ENCODE measurements around the gene ZBTB37.
"Not testable (repeated sequence)": the region's sequence is repeated elsewhere in the genome, so short reads cannot be mapped to it uniquely, and the experiment has no call there.

The ZBTB37 gene

GRCh38 chr1:173868266-173869020 lies at the start of gene ZBTB37:
ZBTB37 (plus strand) TSS chr1:173868380; CDS start chr1:173870226, 1,846 bp downstream.
- DNase-seq: peak; percentile 87

GRCh38 chr1:173818459-173818858 lies 49.7 kb upstream of the ZBTB37 start:
- no peak for DNase-seq

- DNase-seq: no peak
These were observed 46.5 kb upstream of the ZBTB37 start for GRCh38 chr1:173821680-173822079.

DNA sequence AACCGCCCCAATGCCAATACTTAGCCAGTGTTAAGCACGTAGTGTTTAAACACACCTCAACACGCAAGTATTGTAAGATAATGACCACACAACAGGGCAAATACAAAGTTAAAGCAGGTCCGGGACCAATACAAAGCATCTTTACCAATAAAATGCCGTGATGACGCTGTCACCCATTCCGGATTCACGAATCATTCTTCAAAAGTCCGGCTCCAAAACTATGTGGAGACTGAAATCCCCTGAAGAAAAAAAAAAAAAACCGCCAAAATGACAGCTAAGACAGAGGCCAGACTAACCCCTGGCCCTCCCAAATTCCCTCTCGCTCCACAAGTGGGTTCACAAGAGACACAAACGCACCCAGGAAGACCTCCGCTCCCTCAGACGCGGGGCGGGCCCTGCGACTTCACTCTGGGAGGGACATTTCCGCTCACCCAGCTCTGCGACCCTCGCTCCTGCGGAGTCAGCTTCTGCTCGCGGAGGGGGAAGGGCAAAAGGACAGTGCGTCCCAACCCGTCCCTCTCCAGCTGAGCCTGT lies 44.3 kb upstream of the ZBTB37 start:
- DNase-seq: no peak

DNA sequence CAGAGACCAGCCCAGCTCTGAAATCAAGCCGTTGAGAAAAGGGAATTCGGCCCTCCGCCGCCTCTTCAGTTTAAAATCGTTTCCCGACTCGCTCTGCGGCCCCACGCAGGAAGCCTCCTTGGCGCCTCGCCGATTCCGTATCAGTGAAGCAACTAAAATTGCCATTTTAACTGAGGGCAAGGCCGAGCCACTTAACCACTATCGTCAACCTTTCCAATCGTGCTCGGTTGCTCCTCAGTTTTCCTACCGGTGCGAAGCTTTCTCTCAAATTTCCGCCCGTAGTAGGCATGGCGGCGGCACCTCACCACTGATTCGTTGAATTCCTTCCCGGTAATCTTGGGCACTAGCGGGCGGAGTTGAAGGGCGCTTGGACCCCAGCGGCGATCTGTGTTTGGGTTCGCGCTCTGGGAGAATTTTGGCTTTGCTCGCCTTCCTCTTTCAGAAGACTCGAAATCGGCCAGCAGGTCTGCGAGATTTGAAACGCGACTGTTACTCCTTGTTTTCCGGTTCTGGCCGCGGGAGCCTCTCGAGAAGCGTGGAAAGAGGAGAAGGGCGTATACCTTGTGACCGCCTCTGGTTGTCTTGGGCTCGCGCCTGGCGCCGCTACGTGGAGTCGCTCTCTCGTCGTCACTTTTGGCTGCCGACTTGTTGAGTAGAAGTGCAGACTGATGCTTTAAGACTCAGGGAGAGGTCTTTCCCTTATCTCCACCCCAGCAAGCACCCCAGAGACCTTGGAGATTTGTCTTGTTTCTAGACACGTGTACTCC lies 43.7 kb upstream of the ZBTB37 start, which contains the start of the genes CENPL and DARS2:
CENPL (minus strand) TSS at position 569 of the 767 bp plus-strand sequence. CDS start 13,584 bp downstream, outside the sequence.
DARS2 (plus strand) TSS at position 359 of the 767 bp plus-strand sequence. CDS start 557 bp downstream, outside the sequence.
- DNase-seq: peak; percentile 95

GRCh38 chr1:173827611-173828010 lies 40.6 kb upstream of the ZBTB37 start:
- no peak for DNase-seq

DNA sequence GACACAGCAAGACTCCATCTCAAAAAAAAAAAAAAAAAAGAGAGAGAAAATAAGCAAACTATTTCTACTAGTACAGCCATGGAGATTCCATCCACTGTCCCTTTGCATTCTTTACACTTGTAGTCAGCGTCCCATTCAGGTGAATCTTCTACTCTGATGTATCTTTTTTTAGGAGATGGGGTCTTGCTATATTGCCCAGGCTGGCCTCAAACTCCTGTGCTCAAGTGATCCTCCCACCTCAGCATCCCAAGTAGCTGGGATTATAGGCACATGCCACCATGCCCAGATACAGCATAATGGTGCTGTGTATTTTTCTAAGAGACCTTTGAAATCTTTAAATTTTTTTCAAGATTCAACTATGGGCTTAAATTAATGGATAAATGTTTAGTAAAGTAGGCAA lies 35.4 kb upstream of the ZBTB37 start:
- no peak for DNase-seq

DNA sequence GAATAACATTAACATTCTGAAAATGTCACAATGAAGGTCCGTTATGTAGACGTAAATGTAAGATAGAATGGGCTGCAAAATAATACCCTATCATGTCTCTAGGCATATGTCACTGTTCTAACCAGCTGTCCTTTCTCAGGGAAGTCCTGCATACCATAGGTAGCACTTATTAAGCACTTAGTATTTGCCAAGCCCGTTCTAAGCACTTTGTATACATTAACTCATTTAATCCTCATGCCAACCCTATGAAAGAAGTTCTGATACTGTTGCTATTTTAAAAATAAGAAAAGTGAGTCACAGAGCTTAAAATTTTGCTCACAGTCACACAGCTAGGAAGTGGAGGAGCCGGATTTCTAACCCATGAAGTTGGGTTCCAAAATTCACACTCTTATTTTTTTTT lies 16.1 kb upstream of the ZBTB37 start:
- DNase-seq: no peak

- no peak for DNase-seq
These were observed 15.1 kb upstream of the ZBTB37 start for GRCh38 chr1:173853074-173853473.

DNA sequence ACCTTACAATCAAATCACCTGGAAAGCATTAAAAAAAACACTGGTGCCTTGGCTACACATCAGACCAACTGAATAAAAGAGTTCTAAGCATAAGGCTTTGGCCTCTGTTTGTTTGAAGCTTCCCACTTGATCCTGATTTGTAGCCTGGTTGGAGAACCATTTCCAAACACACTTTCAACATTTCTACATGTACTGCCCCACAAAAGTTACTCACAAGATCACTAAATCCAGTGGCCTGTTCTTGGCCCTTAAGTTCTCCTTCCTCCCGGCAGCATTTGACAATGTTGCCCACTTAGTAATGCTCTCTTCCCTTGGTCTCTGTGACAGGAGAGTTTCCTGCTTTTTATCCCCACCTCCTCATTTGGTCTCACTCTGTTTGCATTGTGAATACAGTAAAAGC lies 12.2 kb upstream of the ZBTB37 start:
- DNase-seq: no peak

DNA sequence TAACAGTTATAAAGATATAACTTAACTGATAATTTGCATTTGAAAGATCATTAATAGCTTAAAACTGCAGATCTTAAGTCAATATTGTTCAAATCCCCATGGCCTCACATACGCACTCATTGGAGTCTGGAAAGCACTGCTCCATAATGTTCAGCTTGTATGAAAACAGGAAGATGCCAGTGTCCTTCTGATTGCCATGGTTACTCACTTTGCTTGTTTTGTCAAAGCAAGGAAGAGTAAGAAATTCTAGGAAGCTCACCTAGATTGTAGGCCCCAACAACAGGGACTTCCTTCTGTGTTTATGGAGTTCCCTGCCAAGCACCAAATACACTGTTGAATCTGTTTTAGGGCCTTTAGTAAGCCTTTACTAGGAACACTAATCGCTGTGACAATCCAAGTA lies 11.3 kb upstream of the ZBTB37 start:
- no peak for DNase-seq

- no peak for DNase-seq
These were observed 10.7 kb upstream of the ZBTB37 start for GRCh38 chr1:173857363-173857917.

GRCh38 chr1:173859547-173859946 lies 8.6 kb upstream of the ZBTB37 start:
- not testable (repeated sequence) for DNase-seq

DNA sequence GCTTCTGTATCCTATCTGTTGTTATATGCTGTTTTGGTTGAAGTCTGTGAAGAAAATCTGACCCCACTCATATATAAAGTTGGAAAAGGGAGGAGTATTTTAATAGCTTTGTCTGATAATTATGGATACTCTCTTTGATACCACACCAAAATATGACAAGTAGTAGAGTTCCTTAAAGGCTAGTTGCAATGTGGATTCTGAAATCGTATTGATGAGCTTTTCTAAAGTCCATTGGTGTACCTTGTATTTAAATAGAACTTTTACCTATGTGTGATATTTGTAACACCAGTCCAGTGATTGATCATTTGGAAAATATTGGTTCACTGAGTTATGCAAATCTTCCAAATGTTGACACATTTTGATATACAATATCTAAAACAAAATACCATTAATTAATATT lies 8.1 kb upstream of the ZBTB37 start:
- DNase-seq: no peak

DNA sequence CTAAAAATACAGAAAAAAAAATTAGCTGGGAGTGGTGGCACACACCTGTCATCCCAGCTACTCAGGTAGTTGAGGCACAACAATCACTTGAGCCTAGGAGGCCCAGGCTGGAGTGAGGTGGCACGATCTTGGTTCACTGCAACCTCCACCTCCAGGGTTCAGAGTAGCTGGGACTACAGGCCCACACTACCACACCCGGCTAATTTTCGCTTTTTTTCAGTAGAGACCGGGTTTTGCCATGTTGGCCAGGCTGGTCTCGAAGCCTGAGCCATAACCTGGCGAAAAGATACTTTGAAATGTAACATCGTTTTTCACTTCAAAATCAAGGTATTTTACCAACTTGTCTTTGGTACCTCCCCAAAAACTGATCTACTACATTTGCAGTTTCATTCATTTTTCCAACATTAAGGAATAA lies 6.4 kb upstream of the ZBTB37 start:
- no peak for DNase-seq

DNA sequence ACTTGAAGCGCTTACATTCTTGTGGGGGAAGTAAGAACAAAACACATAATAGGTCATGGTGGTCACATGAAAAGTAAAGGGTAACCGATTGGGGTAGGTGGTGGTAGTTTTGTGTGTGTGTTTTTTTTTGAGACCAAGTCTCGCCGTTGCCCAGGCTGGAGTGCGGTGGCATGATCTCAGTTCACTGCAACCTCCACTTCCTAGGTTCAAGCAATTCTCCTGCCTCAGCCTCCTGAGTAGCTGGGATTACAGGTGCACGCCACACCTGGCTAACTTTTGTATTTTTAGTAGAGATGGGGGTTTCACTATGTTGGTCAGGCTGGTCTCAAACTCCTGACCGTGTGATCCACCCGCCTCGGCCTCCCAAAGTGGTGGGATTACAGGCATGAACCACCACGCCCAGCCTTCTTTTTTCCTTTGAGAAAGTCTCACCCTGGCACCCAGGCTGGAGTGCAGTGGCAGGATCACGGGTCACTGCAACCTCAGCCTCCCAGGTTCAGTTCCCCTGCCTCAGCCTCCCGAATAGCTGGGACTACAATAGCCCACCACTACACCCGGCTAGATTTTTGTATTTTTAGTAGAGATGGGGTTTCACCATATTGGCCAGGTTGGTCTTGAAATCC lies 5.9 kb upstream of the ZBTB37 start:
- DNase-seq: not testable (repeated sequence)

DNA sequence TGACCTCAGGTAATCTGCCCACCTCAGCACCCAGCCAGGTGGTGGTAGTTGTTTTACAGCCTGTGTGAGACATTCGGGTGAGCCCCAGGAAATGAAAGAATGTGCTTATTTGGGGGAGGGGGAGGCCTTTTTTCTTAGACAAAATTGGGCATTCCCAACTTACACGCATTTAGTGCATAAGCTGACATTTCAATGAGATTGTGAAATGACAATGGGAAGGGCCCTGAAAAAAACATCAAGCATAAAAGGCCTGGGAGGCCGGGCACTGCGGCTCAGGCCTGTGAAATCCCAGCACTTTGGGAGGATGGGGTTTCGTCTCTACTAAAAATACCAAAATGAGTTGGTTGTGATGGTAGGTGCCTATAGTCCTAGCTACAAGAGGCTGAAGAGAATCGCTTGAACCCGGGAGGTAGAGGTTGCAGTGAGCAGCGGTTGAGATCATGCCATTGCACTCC lies 5.4 kb upstream of the ZBTB37 start:
- DNase-seq: no peak

GRCh38 chr1:173863224-173864161 lies 4.7 kb upstream of the ZBTB37 start:
- DNase-seq: no peak

DNA sequence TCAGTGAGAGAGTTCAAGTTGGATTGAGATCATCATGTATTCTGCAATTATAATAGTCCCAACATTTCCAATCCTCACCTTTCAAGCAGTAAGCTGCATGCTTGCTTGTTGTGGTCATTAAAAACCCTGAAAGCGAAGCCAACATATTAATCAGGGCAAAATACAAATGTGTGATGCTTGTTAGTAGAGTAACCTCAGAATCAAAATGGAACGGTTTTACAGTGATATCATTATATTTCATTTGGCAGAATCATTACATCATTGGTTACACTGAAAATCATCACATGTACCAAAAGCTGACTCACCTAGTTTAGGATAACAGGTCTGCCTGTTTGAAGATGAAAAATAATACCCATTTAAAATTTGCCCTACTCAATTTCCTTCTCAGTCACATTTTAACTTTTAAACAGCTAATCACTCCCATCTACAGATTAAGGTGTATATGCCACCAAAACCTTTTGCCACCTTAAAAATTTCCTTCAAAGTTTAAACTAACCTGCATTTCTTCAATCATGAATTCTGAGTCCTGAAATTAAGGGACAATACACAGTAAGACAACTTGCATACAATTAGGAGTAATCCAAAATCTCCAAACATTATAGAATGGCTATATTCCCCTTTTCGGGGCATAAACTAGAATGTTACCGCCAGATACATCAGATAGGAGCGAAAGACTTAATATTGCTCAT lies 3.9 kb upstream of the ZBTB37 start:
- DNase-seq: no peak

DNA sequence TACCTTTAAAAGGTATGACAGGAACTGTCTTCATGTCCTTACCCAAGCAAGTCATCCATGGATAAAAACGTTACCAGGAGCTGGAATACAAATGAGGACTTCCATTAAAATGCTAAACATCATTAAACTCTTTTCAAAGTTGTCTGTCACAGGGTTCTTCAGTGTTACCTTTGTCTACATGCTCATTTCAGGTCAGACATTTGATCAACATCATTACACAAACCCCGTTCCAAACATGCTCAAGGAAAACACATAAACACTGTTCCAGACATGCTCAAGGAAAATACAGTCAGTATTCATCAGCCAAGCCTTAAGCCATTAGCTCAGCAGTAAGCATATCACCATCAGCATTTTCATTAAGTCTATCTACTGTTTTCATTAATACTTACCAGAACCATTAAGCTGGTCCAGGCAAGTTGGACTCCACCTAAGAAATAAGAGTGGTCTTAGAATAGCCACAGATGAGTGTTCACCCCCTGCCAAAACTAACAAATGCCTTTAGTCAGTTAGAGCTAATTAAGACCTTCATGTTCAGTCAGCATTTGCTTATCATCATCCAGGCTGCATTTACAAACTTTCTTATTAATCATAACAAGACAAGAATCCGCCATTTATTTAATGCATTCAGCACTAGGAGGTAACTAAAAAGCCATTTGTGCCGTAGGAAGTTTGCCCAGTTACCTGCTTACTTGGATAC lies 2.6 kb upstream of the ZBTB37 start:
- no peak for DNase-seq

Data from NCI-H1436 (cell line).